Colonic mucosa (tissue), 4 donors: ENCODE data around the gene GPS1. TPM values are rescaled to one million over a fixed set of nuclear protein-coding genes. Genes with fewer than 3 reads are reported as not detected.

Experiments used
- DNase-seq: peaks from one replicate; pipeline ENCODE4 v3.0.0-alpha.2; 2020
- H3K27ac ChIP-seq: fragments of 200-600 bp; one replicate; pipeline ENCODE4 v1.8.0; 2021
- H3K27me3 ChIP-seq: fragments of 200-600 bp; one replicate; pipeline ENCODE4 v1.8.0; 2021
- H3K36me3 ChIP-seq: fragments of 200-600 bp; one replicate; pipeline ENCODE4 v1.8.0; 2021
- H3K4me1 ChIP-seq: fragments of 200-600 bp; one replicate; pipeline ENCODE4 v1.8.0; 2021; ENCODE audit warnings: mild to moderate bottlenecking
- H3K4me3 ChIP-seq: fragments of 200-600 bp; one replicate; pipeline ENCODE4 v1.8.0; 2021
- H3K9ac ChIP-seq, 2 donors: one replicate each; pipeline ENCODE4 v1.7.0; 2013; ENCODE audit warnings: control low read depth in 2 of 2, low read depth in 2 of 2, low read length in 2 of 2
- H3K9me3 ChIP-seq: fragments of 200-600 bp; one replicate; pipeline ENCODE4 v1.8.0; 2021
- intact Hi-C: fragments of 100-400 bp; cut with DNase I; formaldehyde crosslinking; loops from one replicate; pipeline ENCODE4 v1.14.1; 2022
- total RNA-seq, 2 donors: library from RNA; stranded (reverse); fragmentation: NEBNext Ultra II Directional in 1 of 2; extraction: Animal tissue kit (Norgen Biotek cat#: 25700) in 1 of 2; gene quantifications; one replicate each; pipeline ENCODE4 v1.2.1, GENCODE V29; 2021
- TF ChIP-seq, protein P1 (sequence below): fragments of 200-600 bp; IDR thresholded peaks from one replicate; pipeline ENCODE4 v1.8.0; 2022; ENCODE audit warnings: antibody characterized with exemption, mild to moderate bottlenecking
- donor health status: healthy.
- donor health status: DM: no; HTN: no; CAD: no.
- donor health status: DM: no; HTN: no; CAD: no.

The GPS1 gene
- total RNA-seq, 2 donors from 2014 or later, result 70.8 to 129 TPM

DNA sequence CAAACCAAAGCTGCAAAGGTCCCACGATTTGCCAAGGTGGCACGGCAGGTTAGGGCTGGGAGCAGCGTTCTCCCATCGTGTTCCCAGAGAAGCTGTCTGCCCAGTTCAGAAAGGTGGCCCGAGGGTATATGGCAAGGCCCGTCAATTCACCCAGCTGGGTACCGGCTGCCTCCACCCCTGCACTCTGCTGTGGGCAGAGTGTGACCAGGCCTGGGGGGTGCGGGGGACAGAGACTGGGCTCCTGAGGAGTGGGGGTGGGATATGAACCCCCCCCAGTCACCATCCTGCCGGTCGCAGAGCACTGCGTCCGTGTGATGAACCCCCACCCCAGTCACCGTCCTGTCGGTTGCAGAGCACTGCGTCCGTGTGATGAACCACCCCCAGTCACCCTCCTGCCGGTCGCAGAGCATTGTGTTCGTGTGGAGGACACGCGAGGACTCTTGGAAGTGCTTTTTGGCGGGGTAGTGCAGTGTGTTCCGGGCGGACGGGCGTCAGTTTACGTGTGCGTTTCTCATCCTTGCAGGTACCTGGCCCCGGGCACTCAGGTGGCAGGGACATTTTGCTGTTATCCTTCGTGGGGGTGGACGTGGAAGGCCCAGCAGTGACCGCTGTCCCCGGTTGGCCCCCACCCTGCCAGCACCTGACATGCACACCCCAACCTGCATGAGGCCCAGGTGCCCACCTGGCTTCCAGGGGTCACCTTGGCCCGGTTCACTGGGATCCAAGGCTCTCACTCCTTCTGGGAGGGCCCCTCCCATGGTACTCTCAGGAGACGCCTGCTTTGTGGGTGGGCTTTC lies 49.0 kb downstream of the GPS1 start:
- no peak overlapping the region for H3K9ac ChIP-seq
- no peak overlapping the region for H3K27ac ChIP-seq
- peaks cover 30% of the 10 kb centered on the region for H3K4me1 ChIP-seq

DNA sequence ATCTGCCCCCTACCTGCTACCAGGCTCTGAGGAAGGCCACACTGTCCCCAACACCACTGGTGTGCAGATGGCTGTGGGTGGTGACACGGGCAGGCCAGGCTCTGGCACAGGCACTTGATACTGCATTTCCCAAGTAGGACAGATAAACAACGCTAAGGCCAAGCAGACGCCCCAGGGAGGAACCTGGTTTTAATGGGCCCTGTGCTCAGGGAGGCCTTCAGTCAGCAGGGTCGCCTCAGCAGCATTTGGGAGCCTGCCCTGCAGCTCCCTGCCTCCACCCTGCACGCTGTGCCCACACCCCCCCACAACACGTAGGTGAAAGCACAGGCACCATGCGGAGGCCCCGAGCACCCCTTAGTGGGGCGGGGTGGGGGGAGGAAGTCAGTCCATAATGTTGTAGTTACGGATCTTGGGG lies 49.6 kb downstream of the GPS1 start:
- H3K27me3 ChIP-seq, result no peaks in the 10 kb centered on the region
- intact Hi-C loops, result no loop called here
- TF ChIP-seq, protein P1, sequence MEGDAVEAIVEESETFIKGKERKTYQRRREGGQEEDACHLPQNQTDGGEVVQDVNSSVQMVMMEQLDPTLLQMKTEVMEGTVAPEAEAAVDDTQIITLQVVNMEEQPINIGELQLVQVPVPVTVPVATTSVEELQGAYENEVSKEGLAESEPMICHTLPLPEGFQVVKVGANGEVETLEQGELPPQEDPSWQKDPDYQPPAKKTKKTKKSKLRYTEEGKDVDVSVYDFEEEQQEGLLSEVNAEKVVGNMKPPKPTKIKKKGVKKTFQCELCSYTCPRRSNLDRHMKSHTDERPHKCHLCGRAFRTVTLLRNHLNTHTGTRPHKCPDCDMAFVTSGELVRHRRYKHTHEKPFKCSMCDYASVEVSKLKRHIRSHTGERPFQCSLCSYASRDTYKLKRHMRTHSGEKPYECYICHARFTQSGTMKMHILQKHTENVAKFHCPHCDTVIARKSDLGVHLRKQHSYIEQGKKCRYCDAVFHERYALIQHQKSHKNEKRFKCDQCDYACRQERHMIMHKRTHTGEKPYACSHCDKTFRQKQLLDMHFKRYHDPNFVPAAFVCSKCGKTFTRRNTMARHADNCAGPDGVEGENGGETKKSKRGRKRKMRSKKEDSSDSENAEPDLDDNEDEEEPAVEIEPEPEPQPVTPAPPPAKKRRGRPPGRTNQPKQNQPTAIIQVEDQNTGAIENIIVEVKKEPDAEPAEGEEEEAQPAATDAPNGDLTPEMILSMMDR, result no peak
- H3K36me3 ChIP-seq, result no peaks in the 10 kb centered on the region
- no peak for DNase-seq
- H3K4me3 ChIP-seq, result no peak overlapping the region
- no peaks in the 10 kb centered on the region for H3K9me3 ChIP-seq
- H3K27ac ChIP-seq, result no peak overlapping the region
- H3K9ac ChIP-seq, result no peak overlapping the region
- H3K4me1 ChIP-seq, result peaks cover 34% of the 10 kb centered on the region

More for the DNA sequence above, 49.0 kb downstream of the GPS1 start:
- Histone ChIP-seq H3K9me3 (no peaks in the 10 kb centered on the region), H3K27me3 (no peaks in the 10 kb centered on the region), H3K36me3 (peaks cover 3% of the 10 kb centered on the region), H3K4me3 (no peak overlapping the region)
- intact Hi-C loops, result no loop called here
- no peak for DNase-seq
- TF ChIP-seq, protein P1, result no peak

DNA sequence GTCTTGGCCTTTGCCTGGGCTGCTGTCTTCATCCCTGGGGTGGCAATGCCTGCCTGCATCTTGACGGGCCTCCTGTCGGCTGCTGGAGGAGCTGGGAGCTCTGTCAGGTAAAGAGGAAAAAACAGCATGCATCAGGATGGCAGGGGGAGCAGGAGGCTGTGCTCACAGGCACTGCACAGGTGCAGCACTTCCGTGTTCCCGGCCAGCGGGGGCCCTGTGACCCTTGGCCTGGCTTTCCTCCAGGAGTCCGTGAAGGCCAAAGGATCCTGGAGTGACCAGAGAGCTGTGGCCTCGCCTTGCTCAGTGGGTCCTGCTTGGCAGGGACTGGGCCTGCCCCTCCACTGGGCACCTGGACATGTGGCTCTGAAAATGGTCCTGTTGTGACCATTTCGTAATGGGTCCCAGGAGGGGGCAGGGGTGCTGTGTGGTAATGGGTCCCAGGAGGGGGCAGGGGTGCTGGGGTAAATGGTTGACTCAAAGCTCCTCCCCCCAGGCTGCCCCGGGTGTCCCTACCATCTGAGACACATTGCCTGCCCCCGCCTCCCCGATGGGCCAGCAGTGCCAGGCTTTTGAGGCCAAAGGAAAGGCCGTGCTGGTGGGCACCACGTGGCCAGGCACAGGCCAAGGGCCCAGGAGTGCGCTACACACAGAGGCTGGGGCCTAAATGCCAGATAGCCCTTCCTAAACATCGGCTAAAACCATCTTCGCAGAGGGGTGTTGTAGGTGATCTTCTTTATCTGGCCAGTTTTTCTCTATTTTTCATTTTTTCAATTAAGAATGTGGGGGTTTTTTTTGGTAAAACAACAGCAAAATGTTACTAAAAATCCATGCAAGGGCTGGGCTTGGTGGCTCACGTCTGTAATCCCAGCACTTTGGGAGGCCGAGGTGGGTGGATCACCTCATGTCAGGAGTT lies 50.3 kb downstream of the GPS1 start:
- Histone ChIP-seq H3K36me3 (no peaks in the 10 kb centered on the region), H3K27ac (no peak overlapping the region), H3K27me3 (no peaks in the 10 kb centered on the region), H3K9me3 (no peaks in the 10 kb centered on the region), H3K9ac (no peak overlapping the region), H3K4me3 (no peak overlapping the region), H3K4me1 (peaks cover 34% of the 10 kb centered on the region)
- intact Hi-C loops, result no loop called here
- TF ChIP-seq, protein P1, result no peak
- DNase-seq, result no peak

DNA sequence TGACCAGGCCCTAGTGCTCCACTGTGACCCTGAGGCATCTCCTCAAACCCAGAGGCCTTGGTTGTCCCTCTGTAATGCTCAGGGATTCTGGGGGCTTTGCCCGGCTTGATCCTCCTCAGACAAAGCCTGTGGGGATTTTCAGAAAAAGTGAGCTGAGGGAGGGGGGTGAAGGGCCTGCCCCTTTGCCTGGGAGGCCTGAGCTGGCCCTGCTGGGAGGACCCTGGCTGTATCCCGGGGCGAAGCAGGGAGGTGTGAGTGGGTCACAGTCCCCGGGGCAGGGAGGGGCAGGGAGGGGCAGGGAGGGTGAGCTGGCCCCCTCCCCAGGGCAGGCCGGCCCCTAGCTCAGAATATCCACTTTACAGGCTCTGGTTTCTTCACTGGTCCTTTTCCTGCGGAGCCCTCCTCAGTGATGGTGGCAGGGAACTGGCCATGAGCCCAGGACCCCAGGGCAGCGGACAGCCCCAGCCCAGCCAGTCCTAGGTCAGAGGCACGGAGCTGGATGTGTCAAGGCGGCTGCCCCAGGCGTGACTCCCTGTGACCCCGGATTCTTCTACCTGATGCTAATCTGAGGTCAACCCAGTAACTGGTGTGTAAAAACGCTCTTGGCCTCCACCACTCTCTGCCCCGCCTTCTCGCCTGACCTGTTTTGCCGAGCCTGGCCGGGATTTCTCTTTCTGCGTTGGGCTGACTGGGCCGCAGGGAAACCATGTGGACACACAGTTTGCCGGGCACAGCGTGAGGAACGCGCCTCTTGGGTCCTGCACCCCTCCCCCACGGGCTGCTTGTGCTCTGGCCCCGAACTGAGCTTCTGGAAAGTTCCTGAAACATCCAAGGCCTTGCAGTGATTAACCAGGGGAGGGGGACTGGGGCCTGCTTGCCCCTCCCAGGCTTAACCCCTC lies 52.1 kb downstream of the GPS1 start:
- no peaks in the 10 kb centered on the region for H3K27me3 ChIP-seq
- DNase-seq, result peak; percentile 70
- no peak overlapping the region for H3K27ac ChIP-seq
- intact Hi-C loops, result no loop called here
- H3K36me3 ChIP-seq, result no peaks in the 10 kb centered on the region
- H3K4me1 ChIP-seq, result peaks cover 33% of the 10 kb centered on the region
- H3K4me3 ChIP-seq, result no peak overlapping the region
- no peaks in the 10 kb centered on the region for H3K9me3 ChIP-seq
- TF ChIP-seq, protein P1, result no peak
- H3K9ac ChIP-seq, result no peak overlapping the region
